GM12865 (cell line): ENCODE results near the gene OGT.

ENCODE experiments used
- DNase-seq: peaks from one replicate; pipeline ENCODE4 v3.0.0; 2010; ENCODE audit warnings: low read depth
- H3K4me3 ChIP-seq: 2 replicates; pipeline ENCODE4 v1.5.1; 2011; ENCODE audit warnings: mild to moderate bottlenecking, low read depth, low read length, control low read depth
- CTCF ChIP-seq: IDR thresholded peaks from 2 replicates; pipeline ENCODE4 v1.5.1; 2011; ENCODE audit warnings: low read length, control low read depth, low read depth, inconsistent platforms; ENCODE audit not compliant: insufficient read depth; ENCODE audit errors: missing control alignments

The OGT gene

GRCh38 chrX:71540801-71541200, 7.9 kb downstream of the OGT start:
- no peak for DNase-seq
- H3K4me3 ChIP-seq = no peak overlapping the region
- no peak for TF ChIP-seq CTCF

GRCh38 chrX:71541210-71542022, 8.5 kb downstream of the OGT start:
- peak overlapping the region; percentile 21; the same call in 1 of the 2 replicates for H3K4me3 ChIP-seq
- peak; percentile 56 for DNase-seq
- TF ChIP-seq CTCF = no peak

GRCh38 chrX:71542411-71542810, 9.5 kb downstream of the OGT start:
- H3K4me3 ChIP-seq = no peak overlapping the region
- TF ChIP-seq CTCF = no peak
- DNase-seq = no peak

- DNase-seq = no peak
- no peak overlapping the region for H3K4me3 ChIP-seq
- TF ChIP-seq CTCF = no peak
Measured at GRCh38 chrX:71542825-71543224, 9.9 kb downstream of the OGT start.

- H3K4me3 ChIP-seq = no peak overlapping the region
- no peak for DNase-seq
- no peak for TF ChIP-seq CTCF
Measured at GRCh38 chrX:71543316-71543715, 10.4 kb downstream of the OGT start.

- TF ChIP-seq CTCF = no peak
- H3K4me3 ChIP-seq = no peak overlapping the region
- DNase-seq = no peak
Measured at GRCh38 chrX:71545364-71545763, 12.5 kb downstream of the OGT start.

GRCh38 chrX:71546879-71547278, 14.0 kb downstream of the OGT start:
- no peak overlapping the region for H3K4me3 ChIP-seq
- no peak for DNase-seq
- TF ChIP-seq CTCF = no peak
